B cell (primary cell): Measurements from ENCODE around the gene CASP1. TPM values are rescaled to one million over a fixed set of nuclear protein-coding genes. Genes with fewer than 3 reads are reported as not detected.

Experiments used
- ATAC-seq: fragments of 200-7000 bp; cut with Tn5 transposase; one replicate; pipeline ENCODE4 v1.10.0; 2021; ENCODE audit warnings: low read depth, mild to moderate bottlenecking, moderate number of reproducible peaks, moderate library complexity
- CTCF ChIA-PET: fragments of 350-600 bp; sonication (Branson Sonifier 250); formaldehyde crosslinking; loops from one replicate; lab custom pipeline; 2021; ENCODE audit warnings: antibody characterized with exemption, inconsistent platforms; lab: Charles Lee
- POLR2A ChIA-PET: fragments of 350-600 bp; sonication (Branson Sonifier 250); formaldehyde crosslinking; loops from one replicate; lab custom pipeline; 2021; ENCODE audit warnings: antibody characterized with exemption; lab: Charles Lee
- DNase-seq: peaks from one replicate; pipeline ENCODE4 v3.0.0; 2013
- H2AFZ ChIP-seq: 2 replicates; pipeline ENCODE4 v1.6.1; 2012; ENCODE audit warnings: mild to moderate bottlenecking, low read depth, low read length; ENCODE audit not compliant: insufficient read depth, poor library complexity, severe bottlenecking
- H3K27ac ChIP-seq, 2 donors: 1 replicate in 1 of 2; 2 replicates in 1 of 2; pipeline ENCODE4 v1.5.1; 2012 to 2013; ENCODE audit warnings: low read length in 2 of 2, mild to moderate bottlenecking in 2 of 2, moderate library complexity in 1 of 2
- H3K27me3 ChIP-seq, 4 experiments: fragments of 200-600 bp in 1 of 4; sonication (generic) in 1 of 4; replicated peaks in 1 of 4; 1 replicate in 2 of 4; 2 replicates in 2 of 4; pipeline versions ENCODE4 v1.6.1 to v1.7.0; 2013 to 2016; ENCODE audit warnings: low read length in 3 of 4, mild to moderate bottlenecking in 2 of 4, mixed read lengths in 1 of 4, moderate library complexity in 1 of 4; ENCODE audit not compliant: insufficient read depth in 4 of 4, control insufficient read depth in 3 of 4; ENCODE audit errors: control extremely low read depth in 1 of 4
- H3K36me3 ChIP-seq, 2 experiments: replicated peaks in 1 of 2; 1 replicate in 1 of 2; 2 replicates in 1 of 2; pipeline versions ENCODE4 v1.6.1 to v1.7.1; 2013; ENCODE audit warnings: low read length in 1 of 2; ENCODE audit not compliant: insufficient read depth in 2 of 2, control insufficient read depth in 1 of 2; ENCODE audit errors: control extremely low read depth in 1 of 2, extremely low read depth in 1 of 2
- H3K4me1 ChIP-seq, 2 donors: fragments of 200-600 bp in 1 of 2; sonication (generic) in 1 of 2; 1 replicate in 1 of 2; 2 replicates in 1 of 2; pipeline versions ENCODE4 v1.5.1 to v1.6.1; 2013 to 2017; ENCODE audit warnings: low read length in 2 of 2; ENCODE audit not compliant: control insufficient read depth in 2 of 2, insufficient read depth in 2 of 2
- H3K4me2 ChIP-seq: replicated peaks from 2 replicates; pipeline ENCODE3; 2012; ENCODE audit warnings: mild to moderate bottlenecking, low read depth, low read length; ENCODE audit not compliant: poor library complexity, severe bottlenecking
- H3K4me3 ChIP-seq, 5 experiments: fragments of 200-600 bp in 1 of 5; sonication (generic) in 1 of 5; 1 replicate in 3 of 5; 2 replicates in 2 of 5; pipeline versions ENCODE4 v1.5.1 to v1.7.0; 2011 to 2016; ENCODE audit warnings: low read length in 4 of 5, mild to moderate bottlenecking in 4 of 5, low read depth in 2 of 5, control low read depth in 1 of 5, moderate library complexity in 1 of 5; ENCODE audit not compliant: insufficient read depth in 1 of 5; ENCODE audit errors: control extremely low read depth in 1 of 5, extremely low read depth in 1 of 5
- H3K79me2 ChIP-seq: fragments of 200-600 bp; sonication (generic); one replicate; pipeline ENCODE4 v1.6.0; 2016; ENCODE audit warnings: low read length; ENCODE audit not compliant: control insufficient read depth, insufficient read depth
- H3K9ac ChIP-seq: fragments of 200-600 bp; sonication (generic); 2 replicates; pipeline ENCODE4 v1.6.1; 2017; ENCODE audit warnings: mild to moderate bottlenecking, low read length, moderate library complexity
- H3K9me3 ChIP-seq, 3 donors: one replicate each; pipeline versions ENCODE4 v1.6.1 to v1.7.1; 2013; ENCODE audit warnings: low read length in 2 of 3; ENCODE audit not compliant: control insufficient read depth in 2 of 3, insufficient read depth in 1 of 3; ENCODE audit errors: control extremely low read depth in 1 of 3
- H4K20me1 ChIP-seq: 2 replicates; pipeline ENCODE4 v1.6.0; 2012; ENCODE audit warnings: mild to moderate bottlenecking, low read length; ENCODE audit not compliant: insufficient read depth, control insufficient read depth, poor library complexity, severe bottlenecking
- H3K27ac Mint-ChIP-seq: one replicate; pipeline ENCODE4 v1.8.0; 2021; ENCODE audit warnings: mixed read lengths
- H3K27me3 Mint-ChIP-seq: one replicate; pipeline ENCODE4 v1.8.0; 2021; ENCODE audit warnings: mixed read lengths
- H3K4me1 Mint-ChIP-seq: one replicate; pipeline ENCODE4 v1.8.0; 2021; ENCODE audit warnings: mixed read lengths
- H3K4me3 Mint-ChIP-seq: one replicate; pipeline ENCODE4 v1.8.0; 2021; ENCODE audit warnings: mixed read lengths
- H3K9me3 Mint-ChIP-seq: one replicate; pipeline ENCODE4 v1.8.0; 2022; ENCODE audit warnings: mixed read lengths; ENCODE audit not compliant: insufficient read depth
- CTCF ChIP-seq: fragments of 200-600 bp; IDR thresholded peaks from one replicate; pipeline ENCODE4 v1.8.0; 2022; ENCODE audit warnings: antibody characterized with exemption, mild to moderate bottlenecking
- EZH2 ChIP-seq: IDR thresholded peaks from 2 replicates; pipeline ENCODE4 v1.6.1; 2012; ENCODE audit warnings: borderline replicate concordance, low read depth, mild to moderate bottlenecking, moderate library complexity, low read length; ENCODE audit not compliant: insufficient read depth, poor library complexity, severe bottlenecking
- WGBS: methylation state at CpG from one replicate; pipeline ENCODE4 v1.1.5; 2013; ENCODE audit warnings: missing lambda C conversion rate; ENCODE audit not compliant: insufficient coverage; 5-methylcytosine and 5-hydroxymethylcytosine counted together
- intact Hi-C: fragments of 100-400 bp; cut with micrococcal nuclease; formaldehyde crosslinking; loops from one replicate; pipeline ENCODE4 v1.10.0; 2022
- polyA plus RNA-seq: library from polyadenylated mRNA; depleted of rRNA; stranded (reverse); fragments of >200 nt; gene quantifications from 2 replicates; pipeline ENCODE4 v1.2.3, GENCODE V29; 2012
- total RNA-seq, 2 donors: library from RNA; stranded (reverse); fragments of 120-200 nt in 1 of 2; gene quantifications; 1 replicate in 1 of 2; 2 replicates in 1 of 2; pipeline versions ENCODE4 v1.2.3 to v1.2.4, GENCODE V29; 2013 to 2022

The CASP1 gene
- total and polyA plus RNA-seq, 2 donors (not counting 1 experiment from before 2014, with no cell fraction given) = 28.4 to 31.9 TPM

GRCh38 chr11:104991994-104992393 is 43.0 kb downstream of the CASP1 start:
- WGBS = 89% methylated on average over 4 of the region's 4 CpGs
- ChIA-PET CTCF (no interaction called here), POLR2A (no interaction called here)
- Histone ChIP-seq H3K4me1 (no peaks in the 10 kb centered on the region), H2AFZ (no peak overlapping the region), H3K27me3 (no peaks in the 10 kb centered on the region), H3K4me2 (no peak overlapping the region), H3K4me3 (no peak overlapping the region), H3K9ac (no peak overlapping the region), H3K79me2 (no peaks in the 10 kb centered on the region), H3K27ac (no peak overlapping the region), H3K36me3 (no peaks in the 10 kb centered on the region), H4K20me1 (no peaks in the 10 kb centered on the region), H3K9me3 (peaks cover 0 to 3% (median under 1%) of the 10 kb centered on the region in 3 donors)
- Mint-ChIP-seq H3K27ac (no peak overlapping the region), H3K9me3 (peaks cover 9% of the 10 kb centered on the region), H3K4me3 (no peak overlapping the region), H3K27me3 (peaks cover 17% of the 10 kb centered on the region), H3K4me1 (no peaks in the 10 kb centered on the region)
- no peak for DNase-seq
- no peak for TF ChIP-seq CTCF
- no peak for TF ChIP-seq EZH2
- ATAC-seq = no peak
- intact Hi-C loops = no loop called here

GRCh38 chr11:104984808-104985207 is 50.1 kb downstream of the CASP1 start:
- WGBS = 100% methylated on average over 1 of the region's 3 CpGs
- intact Hi-C loops = no loop called here
- H3K4me3 Mint-ChIP-seq = no peak overlapping the region
- POLR2A ChIA-PET = no interaction called here
- no peaks in the 10 kb centered on the region for H3K79me2 ChIP-seq
- H3K9me3 Mint-ChIP-seq = peaks cover 9% of the 10 kb centered on the region
- no peaks in the 10 kb centered on the region for H3K27me3 ChIP-seq
- H3K9me3 ChIP-seq = peaks cover 0 to 1% (median 0%) of the 10 kb centered on the region in 3 donors
- no peak overlapping the region for H3K4me2 ChIP-seq
- H3K27ac Mint-ChIP-seq = no peak overlapping the region
- CTCF ChIA-PET = no interaction called here
- no peak overlapping the region for H3K27ac ChIP-seq
- H3K9ac ChIP-seq = no peak overlapping the region
- no peak for DNase-seq
- no peak for ATAC-seq
- peaks cover 8% of the 10 kb centered on the region for H3K27me3 Mint-ChIP-seq
- TF ChIP-seq CTCF (no peak), EZH2 (no peak)
- H3K36me3 ChIP-seq = no peaks in the 10 kb centered on the region
- H3K4me3 ChIP-seq = no peak overlapping the region
- no peaks in the 10 kb centered on the region for H3K4me1 ChIP-seq
- no peak overlapping the region for H2AFZ ChIP-seq
- H4K20me1 ChIP-seq = no peaks in the 10 kb centered on the region
- H3K4me1 Mint-ChIP-seq = no peaks in the 10 kb centered on the region
